ENCODE results near the gene HSPA1L.

- TF ChIP-seq CTCF (IDR thresholded peaks at IDR 0.05; ENCODE audit: poor library complexity), result no peak
- no peak for TF ChIP-seq EZH2phosphoT487 (IDR thresholded peaks at IDR 0.05; ENCODE audit: low read depth, severe bottlenecking, unreplicated experiment)
- no peak for TF ChIP-seq EZH2 (IDR thresholded peaks at IDR 0.05; ENCODE audit: borderline replicate concordance)
Measured at GRCh38 chr6:31776485-31776988, 38.5 kb downstream of the HSPA1L start.
